Fibroblast of skin of left quadriceps (primary cell): ENCODE results near the gene KMT2E.

Source experiments
- DNase-seq, 2 experiments: peaks; one replicate each; pipeline ENCODE4 v3.0.0-alpha.2; 2013; ENCODE audit warnings: low read depth in 2 of 2

The KMT2E gene

GRCh38 chr7:105007298-105007697, 6.7 kb upstream of the KMT2E start:
- no peak for DNase-seq

DNA sequence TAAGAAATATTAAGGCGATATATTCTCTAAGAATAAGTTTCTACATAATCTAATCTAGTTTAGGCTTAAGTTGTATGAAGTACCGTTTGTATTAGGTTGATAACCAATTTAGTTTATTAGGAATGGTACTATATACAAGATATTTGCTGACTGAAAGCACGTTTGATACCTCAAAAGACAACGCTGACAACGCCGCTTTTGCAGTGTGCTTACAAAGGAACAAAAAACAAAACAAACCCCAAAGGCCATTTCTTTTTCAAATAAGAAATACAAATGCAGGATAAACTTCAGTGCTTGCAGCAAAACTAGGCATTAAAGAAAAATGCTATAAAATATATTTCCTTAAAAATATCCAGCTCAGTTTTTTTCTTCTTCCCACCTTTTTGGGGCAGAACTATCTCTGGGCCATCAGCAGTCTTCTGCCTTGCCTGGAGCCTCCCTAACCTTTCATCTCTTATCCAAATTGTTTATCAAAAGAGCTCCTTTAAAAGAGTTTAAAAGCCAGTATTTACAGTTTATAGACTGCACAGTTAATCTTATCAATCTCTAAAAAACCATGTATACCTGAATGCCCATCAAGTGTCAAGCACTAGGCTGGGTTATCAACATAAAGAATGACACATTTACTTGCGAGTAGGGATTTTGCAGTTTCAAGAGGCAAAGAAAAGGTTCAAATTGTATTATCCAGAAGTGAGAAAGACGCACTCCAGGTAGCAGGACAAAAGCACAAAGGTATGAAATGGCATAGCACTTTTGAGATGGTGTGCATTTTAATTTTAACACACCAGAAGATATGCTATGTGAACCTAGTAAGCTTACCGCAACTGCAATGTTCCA, 4.1 kb upstream of the KMT2E start:
- DNase-seq: no peak

DNA sequence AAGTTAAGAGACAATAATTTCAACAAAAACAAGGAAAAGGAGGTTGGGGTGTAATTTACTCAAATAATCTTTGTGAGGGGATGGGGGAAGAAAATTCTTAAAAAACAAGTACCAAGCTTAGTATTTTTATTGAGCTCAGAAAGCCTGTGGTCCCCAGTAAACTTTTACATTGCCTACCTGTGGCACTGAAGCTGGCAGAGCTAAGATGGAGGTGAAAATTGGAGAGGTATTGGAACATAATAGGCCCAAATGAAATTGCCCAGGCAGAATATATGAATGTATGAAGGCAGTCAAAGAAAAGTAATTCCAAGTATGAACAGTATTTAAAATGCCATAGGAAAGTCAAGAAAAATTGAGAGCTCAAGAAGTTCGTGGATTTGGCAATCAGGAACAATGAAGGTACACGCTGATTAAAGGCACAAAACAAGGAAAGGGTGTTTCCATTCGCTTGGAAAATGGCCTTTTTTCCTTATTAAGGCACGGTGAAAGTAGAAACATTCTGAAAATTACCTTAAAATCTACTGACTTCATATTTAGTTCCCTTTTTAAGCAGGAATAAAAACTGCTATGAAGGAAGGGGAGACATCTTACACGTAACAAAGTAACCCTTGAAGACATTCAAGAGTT, 3.4 kb upstream of the KMT2E start:
- no peak for DNase-seq

DNA sequence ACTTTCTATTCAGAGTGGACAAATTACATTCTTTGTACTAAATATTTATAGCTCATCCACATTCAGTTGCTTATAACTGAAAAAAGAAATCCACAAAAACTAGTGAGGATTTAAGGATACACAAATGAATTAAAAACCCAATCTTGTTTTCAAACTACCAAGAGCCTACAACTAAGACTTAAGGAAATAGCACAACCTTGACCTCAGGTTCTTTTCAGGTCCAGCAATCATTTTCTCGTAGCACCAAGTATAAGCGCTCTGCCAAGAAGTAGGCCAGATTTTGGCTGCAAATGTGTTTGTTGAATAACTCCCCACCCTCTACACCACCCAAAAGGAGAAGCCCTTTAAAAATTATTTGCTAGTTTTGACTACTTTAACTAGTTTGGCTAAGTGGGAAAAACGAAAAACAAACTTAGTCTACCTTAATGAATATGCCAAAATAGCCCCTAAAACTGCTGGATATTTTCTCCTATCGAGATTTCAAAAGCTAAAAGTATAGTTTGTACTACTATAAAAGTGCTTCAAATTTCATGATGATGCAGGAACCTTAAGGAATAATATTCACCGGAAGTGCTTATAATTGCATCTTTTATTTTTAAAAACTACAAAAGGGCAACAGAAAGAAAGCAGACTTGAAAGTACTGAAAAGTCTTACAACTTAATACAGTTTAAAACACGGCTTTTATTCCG, 2.7 kb upstream of the KMT2E start:
- DNase-seq: no peak

- DNase-seq: no peak
These were observed 2.0 kb upstream of the KMT2E start for GRCh38 chr7:105011831-105012502.

DNA sequence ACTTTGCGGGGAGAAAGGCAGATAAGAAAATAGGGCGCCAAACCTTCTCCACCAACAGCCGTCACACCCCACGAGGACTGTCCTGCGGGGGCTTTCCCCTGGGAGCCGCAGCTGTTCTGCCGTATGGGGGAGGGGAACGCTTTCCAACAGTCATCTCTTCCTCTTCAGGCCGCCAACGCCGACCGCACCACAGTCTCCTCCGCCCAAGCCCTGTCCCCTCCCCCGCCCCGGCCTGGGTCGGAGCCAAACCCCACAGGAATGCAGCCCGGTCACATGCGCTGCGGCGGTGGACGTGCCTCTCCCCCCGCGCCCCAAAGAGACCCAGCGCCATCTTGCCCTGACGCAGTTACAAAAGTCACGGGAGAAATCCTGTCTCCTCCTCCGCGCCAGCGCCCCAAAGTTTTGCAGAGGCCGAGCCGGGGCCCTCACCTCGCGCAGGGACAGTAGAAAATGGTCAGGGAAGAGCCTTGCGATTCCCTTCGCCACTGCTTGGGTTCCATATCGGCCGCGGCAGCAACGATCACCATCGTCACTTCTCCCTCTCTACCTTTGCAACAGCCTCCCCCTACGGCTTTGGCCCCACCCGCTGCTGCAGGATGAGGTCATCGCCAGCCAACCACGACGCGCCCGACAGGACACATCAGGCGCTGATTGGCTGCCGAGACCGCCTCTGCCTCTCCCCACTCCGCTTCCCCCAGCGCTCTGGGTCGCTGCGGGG, 1.3 kb upstream of the KMT2E start:
- DNase-seq: peak; percentile 97 to 98

- peak; percentile 91 to 92 for DNase-seq
These were observed 687 bp upstream of the KMT2E start for GRCh38 chr7:105013221-105013815.

DNA sequence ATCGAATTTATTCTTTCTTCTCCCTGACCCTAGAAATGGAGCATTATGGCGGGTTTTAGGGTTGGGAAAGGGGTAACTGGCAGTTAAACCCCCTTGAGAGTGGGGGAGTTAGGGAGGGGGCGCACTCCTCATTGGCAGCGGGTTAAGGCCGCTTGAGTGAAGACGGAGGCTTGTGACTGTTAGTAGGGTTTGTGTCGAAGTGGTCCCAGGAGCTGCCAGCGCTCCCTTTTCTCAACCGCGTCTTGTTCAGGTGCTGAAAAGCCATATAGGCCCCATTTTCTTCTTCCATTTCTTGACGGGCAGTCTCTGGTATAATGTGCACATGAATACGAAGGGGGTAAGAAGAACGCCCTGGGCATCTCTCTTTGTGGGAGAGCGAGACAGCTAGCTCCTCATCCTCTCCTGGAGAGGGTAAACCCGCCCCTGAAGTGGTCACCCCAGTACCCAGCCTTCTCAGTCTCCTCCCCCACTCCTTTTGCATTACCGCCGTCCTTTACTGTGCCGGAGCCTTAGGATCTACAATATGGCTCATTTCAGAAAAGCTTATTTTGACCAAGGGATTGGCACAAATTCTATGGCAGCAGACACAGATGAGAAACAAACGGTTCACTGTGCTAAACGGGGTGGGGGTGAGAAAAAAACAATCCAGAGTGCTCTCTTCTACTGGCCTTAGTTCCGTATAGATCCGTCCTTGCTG, 836 bp downstream of the KMT2E start:
- DNase-seq: no peak

- no peak for DNase-seq
These were observed 1.5 kb downstream of the KMT2E start for GRCh38 chr7:105015390-105015965.

DNA sequence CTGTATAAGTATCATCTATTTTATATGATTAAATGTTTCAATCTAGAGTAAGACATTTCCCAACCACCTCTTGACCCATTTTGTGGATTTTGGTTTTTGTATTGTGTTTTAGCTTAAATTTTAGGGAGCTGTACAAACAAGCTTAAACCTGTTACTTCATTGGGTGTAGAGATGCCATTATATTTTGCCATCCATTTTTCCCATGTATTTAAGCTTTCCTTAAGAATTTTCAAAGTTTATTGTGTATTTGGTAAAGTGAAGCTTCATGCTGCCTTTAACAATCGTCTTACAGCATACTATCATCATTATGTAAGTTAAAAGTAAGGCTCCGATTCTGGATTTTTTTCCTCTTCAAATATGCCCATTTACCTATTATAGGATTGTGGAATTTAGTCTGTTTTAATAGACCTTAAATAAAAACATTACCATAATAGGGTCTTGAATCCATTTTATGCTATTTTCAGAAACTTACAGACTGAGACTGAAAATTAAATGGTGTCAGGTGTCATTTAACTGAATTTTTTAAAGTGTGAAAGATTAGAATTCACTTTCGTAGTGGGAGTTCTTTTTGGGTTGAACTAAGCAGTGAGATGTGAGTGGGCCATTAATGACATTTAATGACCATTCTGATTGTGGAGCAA, 2.2 kb downstream of the KMT2E start:
- no peak for DNase-seq

DNA sequence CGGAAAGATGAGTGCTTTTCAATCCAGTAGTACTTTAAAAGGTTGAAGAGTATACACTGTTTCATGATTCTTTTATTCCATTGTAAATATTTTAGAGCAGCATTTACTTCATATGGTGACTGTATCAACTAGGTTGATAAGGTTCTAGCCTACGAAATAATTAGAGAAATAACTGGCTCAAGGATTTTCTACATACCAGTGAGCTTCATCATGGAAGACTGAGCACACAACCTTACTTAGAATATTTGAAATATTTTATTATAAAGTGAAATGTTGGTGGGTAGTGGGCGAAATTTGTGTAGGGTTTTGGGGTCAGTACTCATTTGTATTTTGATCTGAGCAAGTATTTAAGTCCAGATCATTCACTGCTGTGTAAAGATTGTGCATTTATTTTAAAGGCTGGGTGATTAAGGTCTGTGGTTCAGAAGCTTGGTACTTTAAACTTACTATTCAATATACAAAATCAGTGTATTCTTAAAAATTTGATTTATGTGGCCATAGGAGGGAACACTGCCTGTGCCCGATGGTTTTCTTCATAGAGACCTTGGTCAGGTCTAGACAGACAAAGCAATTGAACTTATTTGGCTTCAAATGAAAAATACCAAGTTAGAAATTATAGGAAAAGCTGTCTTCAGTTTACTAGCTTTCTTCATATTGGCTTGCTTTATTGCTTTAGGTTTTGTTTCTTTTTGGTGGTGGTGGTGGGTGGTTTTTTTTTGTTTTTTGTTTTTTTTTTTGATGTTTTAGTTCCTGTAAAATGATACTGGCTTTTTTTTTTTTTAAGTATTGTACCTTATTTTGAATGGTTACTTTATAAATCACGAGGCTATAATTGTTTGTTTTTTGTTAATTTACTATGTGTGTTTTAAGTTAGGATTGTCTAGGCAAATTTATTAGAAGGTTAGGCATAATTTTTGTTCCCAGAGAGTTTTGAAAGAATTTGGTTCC, 3.0 kb downstream of the KMT2E start:
- no peak for DNase-seq

DNA sequence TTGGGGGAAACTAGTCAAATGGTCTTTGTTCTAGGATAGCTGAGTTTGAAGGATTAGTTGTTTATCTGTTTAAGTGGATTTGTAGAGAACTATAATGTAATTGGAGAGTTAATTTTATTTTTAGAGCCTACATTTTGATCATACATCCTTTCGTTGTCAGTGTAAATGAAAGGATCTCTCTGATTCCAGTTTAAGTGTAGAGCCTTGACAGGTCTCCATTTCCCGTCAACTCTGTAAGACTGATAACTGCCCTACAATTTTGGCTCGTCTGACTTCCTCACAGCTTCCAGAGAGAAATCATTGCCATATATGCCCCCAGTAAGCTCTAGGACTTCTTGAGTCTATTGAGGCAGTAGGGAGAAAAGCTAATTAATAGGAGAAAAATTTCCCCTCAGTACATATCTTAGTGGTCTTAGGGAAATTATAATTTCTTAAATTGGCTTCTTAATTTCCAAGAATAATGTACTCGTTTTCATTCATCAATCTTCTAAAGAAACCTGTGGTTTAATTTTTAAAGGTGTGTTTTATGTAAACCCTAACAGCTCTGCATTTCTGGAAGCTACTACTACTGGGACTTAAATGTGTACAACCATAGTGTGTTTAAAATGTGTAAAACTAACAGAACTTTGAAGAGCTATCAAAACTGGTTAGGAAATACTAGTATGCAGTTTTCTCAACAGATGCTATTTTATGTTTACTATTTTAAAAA, 3.8 kb downstream of the KMT2E start:
- DNase-seq: no peak

GRCh38 chr7:105019269-105019668, 5.3 kb downstream of the KMT2E start:
- DNase-seq: no peak

GRCh38 chr7:105020926-105021325, 6.9 kb downstream of the KMT2E start:
- DNase-seq: no peak

DNA sequence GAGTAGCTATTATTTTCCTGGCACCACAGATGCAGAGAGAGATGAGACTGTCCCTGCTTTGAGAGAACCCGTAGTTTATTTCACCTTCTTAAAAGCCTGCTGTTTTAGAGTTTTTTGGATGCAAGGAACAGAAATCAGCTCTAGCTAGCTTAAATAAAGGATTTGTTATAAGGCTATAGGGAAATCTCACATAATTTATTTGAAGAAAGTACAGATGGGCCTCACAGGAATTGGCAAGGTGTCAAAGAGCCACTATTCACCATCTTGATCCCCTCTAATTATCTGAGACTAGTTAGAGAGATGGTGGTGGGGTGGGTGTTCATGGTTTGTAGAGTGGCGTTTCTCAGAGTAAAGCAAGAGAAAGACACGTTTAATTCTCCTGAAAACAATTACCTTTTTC, 7.3 kb downstream of the KMT2E start:
- no peak for DNase-seq

- DNase-seq: no peak
These were observed 8.0 kb downstream of the KMT2E start for GRCh38 chr7:105021967-105022366.

GRCh38 chr7:105022458-105022857, 8.5 kb downstream of the KMT2E start:
- no peak for DNase-seq

GRCh38 chr7:105024734-105025133, 10.7 kb downstream of the KMT2E start:
- peak in 1 of 2 experiments; percentile 44 for DNase-seq
